Eye (tissue), 1 donor: Measurements from ENCODE around the gene EXOC3L1.

Experiments used
- DNase-seq: peaks from one replicate; pipeline ENCODE4 v3.0.0-alpha.2; 2015

EXOC3L1 gene

DNA sequence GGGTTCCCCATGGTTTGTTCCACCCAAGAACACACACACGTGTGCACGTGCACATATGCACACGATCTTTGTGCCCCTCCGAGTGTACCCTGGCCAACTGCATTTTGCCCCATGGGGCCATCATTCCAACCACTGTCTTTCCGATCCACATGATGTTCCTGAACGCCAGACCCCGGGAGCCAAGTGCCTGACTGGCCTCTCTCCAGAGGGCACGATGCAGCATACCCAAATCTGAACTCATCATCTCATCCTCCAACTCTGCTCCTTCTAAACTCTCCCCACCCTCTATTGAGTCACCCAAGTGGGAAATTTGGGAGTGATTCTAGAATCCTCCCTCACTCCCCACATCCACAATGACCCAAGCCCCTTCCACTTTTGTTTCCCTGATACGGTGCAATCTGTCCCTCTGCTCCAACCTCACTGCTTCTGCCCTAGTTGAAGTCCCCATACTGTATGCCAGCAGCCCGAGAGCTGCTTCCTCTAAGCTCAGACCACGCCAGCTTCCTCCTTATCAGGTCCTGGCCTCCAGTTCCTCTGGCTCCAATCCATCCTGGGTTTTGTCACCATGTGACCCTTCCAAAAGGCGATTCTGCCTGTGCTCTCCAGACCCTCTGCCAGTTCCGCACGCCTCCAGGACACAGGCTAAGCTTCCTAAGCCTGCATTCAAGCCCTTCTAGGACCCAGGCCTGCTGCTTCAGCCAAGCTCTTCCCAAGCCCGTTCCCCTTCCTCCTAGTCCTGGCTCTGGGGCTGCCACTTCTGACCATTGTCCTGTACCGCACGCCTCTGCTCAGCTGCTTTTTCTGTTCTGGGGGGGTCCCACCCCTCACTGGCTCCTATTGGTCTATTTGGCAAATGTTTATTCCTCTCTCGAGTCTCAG lies 26.9 kb upstream of the EXOC3L1 start:
- no peak for DNase-seq

- DNase-seq = no peak
Measured at GRCh38 chr16:67215706-67216105, 25.8 kb upstream of the EXOC3L1 start.

DNA sequence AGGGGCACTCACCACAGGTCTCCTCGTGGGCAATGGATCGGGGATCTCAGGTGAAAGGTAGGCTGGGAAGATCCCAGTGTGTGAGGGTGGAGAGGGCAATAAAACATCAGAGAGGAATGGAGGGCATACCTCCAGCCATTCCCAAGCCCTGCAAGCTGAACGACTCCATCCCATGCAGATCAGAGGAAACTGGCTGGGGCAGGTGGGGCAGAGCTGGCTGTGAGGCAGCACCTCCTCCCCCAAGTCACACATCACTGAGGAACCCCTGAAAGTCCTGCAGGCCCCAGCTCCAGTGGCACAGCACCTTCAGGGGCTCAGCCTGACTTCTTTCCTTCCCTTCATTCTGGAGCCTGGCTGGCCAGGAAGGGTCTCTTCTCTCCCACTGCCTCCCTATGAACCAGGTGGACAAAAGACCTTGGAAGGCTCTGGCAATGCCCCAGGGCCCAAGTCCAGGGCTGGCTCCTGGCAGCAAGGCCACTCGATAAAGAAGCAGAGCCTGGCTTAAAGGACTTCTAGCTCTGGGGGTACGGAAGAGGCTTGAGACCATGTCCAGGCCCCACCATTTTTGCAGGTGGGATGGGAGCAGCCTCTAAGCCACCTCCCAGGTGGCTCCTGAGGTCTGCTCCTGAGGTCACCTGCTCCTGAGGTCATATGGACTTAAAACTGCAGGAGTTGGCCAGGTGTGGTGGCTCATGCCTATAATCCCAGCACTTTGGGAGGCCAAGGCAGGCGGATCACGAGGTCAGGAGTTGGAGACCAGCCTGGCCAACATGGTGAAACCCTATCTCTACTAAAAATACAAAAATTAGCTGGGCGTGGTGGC lies 23.5 kb upstream of the EXOC3L1 start:
- DNase-seq = no peak

- no peak for DNase-seq
Measured at GRCh38 chr16:67212766-67213165, 22.8 kb upstream of the EXOC3L1 start.

- no peak for DNase-seq
Measured at GRCh38 chr16:67211674-67212073, 21.7 kb upstream of the EXOC3L1 start.

DNA sequence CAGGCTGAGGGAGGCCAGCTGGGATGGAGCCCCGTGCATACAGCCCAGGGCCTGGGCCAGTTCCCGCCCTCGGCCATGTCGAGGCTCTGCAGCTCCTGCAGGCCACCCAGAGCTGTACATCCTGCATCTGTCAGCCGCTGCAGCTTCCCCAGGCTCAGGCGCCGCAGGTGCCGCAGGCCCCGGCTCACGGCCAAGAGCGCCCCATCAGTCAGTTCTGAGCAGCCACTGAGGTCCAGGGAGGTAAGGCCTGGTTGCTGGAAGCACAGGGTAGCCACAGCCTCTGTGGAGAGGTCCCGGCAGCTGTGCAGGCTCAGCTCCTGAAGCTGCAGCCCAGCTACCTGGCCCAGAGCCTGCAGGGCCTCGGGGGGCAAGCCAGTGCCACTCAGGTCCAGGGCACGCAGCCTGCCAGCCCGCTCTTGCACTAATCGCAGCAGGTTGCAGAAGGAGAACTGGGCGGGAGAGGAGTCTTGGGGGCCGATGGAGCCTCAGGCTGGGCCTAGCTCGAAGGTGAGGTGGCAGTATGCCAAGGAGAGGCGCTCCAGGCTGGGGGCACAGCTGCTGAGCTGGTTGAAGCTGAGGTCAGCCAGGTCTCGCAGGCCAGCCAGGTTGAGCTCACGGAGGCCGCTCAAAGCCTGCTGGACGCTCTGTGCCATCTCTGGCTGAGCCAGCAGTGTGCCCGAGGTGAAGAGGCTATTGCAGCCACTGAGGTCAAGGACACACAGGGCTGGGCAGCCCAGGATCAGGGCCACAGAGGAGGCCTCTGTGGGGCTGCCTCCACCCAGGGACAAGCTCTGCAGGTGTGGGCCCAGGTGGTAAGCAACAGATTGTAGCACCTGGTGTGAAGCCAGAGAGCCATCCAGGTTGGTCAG lies 20.4 kb upstream of the EXOC3L1 start:
- DNase-seq = no peak

- DNase-seq = no peak
Measured at GRCh38 chr16:67209565-67209964, 19.6 kb upstream of the EXOC3L1 start.

GRCh38 chr16:67208154-67208896 lies 18.4 kb upstream of the EXOC3L1 start:
- DNase-seq = no peak

DNA sequence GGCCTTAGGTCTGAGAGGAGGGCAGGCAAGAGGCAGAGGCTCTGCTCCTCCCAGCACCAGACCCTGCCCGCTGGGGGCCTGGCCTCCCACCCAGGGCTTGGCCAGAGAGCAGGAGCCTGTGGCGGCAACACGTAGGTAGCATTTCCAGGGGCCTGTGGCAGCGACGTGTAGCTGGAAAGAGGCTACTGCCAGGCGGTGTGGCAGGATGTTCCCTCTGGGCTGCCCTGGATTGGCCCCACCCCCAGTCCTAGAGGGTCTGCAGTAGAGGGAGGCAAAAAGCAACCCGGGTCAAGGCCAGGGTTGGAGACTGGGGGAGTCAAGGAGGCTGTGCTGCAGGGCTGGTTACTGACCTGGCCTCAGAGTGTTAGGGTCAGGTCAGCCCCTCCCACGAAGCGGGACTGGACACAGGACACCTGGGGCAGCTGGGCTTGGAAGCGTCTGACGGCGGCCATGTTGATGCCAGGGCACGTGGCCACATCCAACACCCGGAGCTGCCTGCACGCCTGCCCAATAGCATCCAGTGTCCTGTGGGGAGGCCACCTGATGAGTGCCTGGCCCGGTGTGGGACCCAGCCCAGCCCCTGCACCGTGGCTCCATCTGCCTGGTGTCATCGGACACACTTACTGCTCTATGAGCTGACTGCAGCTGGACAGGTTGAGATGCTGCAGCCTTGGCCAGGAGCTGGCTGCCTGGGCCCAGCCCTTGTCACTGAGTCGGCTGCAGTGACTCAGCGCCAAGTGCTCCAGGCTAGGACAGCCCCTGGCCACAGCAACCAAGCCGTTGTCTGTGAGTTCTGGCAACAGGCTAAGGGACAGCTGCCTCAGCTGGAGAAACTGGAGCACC lies 17.5 kb upstream of the EXOC3L1 start:
- DNase-seq = no peak

DNA sequence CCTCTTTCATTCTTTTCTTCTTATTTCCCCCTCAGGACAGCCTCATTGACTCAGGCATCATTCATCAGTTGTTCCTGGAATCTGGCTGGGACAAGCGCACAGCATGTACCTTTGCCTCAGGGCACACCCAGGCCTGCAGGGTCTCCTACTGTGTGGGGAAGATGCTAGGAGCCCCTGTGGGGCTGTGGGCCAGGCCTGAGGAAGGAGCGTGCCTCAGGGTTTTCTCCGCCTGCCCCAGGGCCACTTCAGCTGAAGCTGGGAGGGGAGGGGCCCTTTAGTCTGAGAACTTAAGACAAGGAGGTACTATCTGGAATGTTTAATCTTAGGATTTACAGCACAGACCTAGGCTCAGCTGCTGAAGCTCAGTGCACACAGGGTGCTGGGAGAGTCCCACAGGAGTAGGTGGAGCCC lies 16.9 kb upstream of the EXOC3L1 start:
- DNase-seq = no peak

GRCh38 chr16:67206129-67206837 lies 16.3 kb upstream of the EXOC3L1 start:
- no peak for DNase-seq

GRCh38 chr16:67204076-67204475 lies 14.1 kb upstream of the EXOC3L1 start:
- DNase-seq = no peak

DNA sequence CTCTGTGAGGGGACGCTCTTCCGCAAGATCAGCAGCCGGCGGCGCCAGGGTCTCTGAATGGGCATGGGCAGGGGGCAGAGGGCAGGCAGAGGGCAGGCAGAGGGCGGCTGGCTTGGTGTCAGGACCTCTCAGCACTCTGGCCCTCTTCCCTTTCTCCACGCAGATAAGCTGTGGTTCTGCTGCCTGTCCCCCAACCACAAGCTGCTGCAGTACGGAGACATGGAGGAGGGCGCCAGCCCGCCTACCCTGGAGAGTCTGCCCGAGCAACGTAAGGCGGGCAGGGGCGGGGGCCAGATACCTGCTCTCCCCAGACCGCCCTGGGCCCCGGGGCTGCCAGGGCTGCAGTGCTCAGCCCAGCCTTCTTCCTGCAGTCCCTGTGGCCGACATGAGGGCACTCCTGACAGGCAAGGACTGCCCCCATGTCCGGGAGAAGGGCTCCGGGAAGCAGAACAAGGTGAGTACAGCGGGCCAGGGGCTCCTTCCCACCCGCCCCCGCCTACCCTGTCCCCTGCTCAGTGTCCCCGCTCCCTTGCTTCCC lies 13.1 kb upstream of the EXOC3L1 start:
- no peak for DNase-seq

- DNase-seq = no peak
Measured at GRCh38 chr16:67202426-67202825, 12.5 kb upstream of the EXOC3L1 start.

GRCh38 chr16:67201411-67202345 lies 11.7 kb upstream of the EXOC3L1 start:
- DNase-seq = no peak

- DNase-seq = no peak
Measured at GRCh38 chr16:67200491-67200890, 10.6 kb upstream of the EXOC3L1 start.

DNA sequence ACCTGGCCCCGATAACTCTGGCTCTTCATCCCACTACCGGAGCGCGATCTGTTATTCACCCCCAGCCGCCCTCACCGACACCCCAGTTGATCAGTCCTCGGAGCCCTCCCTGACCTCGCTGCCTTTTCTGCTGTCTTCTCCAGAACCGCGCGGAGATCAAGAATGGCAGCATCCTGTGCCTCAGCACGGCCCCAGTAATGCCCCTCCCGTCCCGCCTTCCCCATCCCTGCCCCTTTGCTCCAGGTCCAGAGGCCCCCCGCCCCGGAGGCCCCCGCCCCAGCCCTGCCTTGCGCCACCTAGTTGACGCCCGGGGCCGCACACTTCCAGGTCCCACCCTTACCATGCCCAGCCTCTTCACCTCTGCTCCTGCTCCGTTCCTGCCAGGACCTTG lies 9.9 kb upstream of the EXOC3L1 start:
- DNase-seq = no peak

DNA sequence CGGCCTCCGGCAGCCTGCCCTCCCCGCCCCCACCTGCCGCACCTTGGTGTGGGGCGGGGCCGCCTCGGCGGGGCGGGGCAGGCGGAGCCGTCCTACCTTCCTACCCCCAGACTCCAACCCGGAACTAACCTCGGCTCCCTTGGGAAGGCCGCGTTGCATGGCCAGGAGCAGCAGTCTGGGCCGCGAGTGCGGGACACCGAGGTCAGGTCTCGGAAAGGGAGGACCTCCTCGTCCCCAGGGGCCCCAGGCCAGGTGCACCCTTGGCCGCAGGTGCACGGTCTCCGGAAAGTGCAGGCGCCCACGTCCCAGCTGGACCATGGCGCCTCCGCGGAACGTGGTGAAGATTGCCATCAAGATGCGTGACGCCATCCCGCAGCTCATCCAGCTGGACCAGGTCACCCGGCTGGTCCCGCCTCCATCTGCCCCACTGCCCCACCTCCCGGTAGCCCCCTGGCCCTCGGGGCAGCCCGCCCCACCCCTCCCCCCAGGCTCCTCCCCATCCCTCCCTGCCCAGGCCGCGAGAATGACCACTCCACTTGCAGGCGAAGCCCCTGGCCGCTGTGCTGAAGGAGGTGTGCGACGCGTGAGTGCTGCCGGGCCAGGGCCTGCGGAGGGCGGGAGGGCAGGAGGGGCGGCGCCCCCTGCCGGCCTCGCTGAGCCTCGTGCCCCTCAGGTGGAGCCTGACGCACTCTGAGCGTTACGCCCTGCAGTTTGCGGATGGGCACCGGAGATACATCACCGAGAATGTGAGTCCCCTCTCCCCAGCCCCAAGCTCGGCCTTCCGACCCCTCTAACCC lies 9.3 kb upstream of the EXOC3L1 start, which contains the start of gene ELMO3:
TSS of gene ELMO3 (plus strand) at position 121 of the 797 bp plus-strand sequence. CDS start at position 317, 196 bp downstream.
- DNase-seq = peak; percentile 24
